Spleen (tissue), 11 donors: ENCODE data around the gene RHCE. TPM values are rescaled to one million over a fixed set of nuclear protein-coding genes. Genes with fewer than 3 reads are reported as not detected.

ENCODE experiments used
- DNase-seq: peaks from one replicate; pipeline ENCODE4 v3.0.0-alpha.2; 2020
- H3K27ac ChIP-seq, 8 donors: fragments of 200-600 bp; sonication (generic) in 7 of 8; 1 replicate in 4 of 8; 2 replicates in 4 of 8; pipeline versions ENCODE4 v1.5.0 to v1.8.0; 2016 to 2021; ENCODE audit warnings: inconsistent platforms in 4 of 8, mild to moderate bottlenecking in 4 of 8, moderate library complexity in 1 of 8
- H3K27me3 ChIP-seq, 7 donors: fragments of 200-600 bp; sonication (generic) in 6 of 7; replicated peaks in 1 of 7; 1 replicate in 4 of 7; 2 replicates in 3 of 7; pipeline versions ENCODE4 v1.5.0 to v1.8.0; 2016 to 2021; ENCODE audit warnings: inconsistent platforms in 3 of 7, mild to moderate bottlenecking in 1 of 7
- H3K36me3 ChIP-seq, 6 donors: fragments of 200-600 bp; sonication (generic) in 5 of 6; 1 replicate in 4 of 6; 2 replicates in 2 of 6; pipeline versions ENCODE4 v1.5.0 to v1.8.0; 2016 to 2021; ENCODE audit warnings: inconsistent platforms in 2 of 6
- H3K4me1 ChIP-seq, 6 donors: fragments of 200-600 bp; sonication (generic) in 5 of 6; 1 replicate in 3 of 6; 2 replicates in 3 of 6; pipeline versions ENCODE4 v1.5.0 to v1.8.0; 2016 to 2021; ENCODE audit warnings: inconsistent platforms in 3 of 6
- H3K4me3 ChIP-seq, 8 donors: fragments of 200-600 bp; sonication (generic) in 7 of 8; 1 replicate in 4 of 8; 2 replicates in 4 of 8; pipeline versions ENCODE4 v1.5.0 to v1.8.0; 2016 to 2021; ENCODE audit warnings: inconsistent platforms in 4 of 8, mild to moderate bottlenecking in 4 of 8, moderate library complexity in 2 of 8
- H3K9me3 ChIP-seq, 8 donors: fragments of 200-600 bp; sonication (generic) in 7 of 8; 1 replicate in 4 of 8; 2 replicates in 4 of 8; pipeline versions ENCODE4 v1.5.0 to v1.8.0; 2016 to 2021; ENCODE audit warnings: inconsistent platforms in 4 of 8
- POLR2A ChIP-seq, 3 donors: fragments of 450-650 bp; IDR thresholded peaks; one replicate each; pipeline ENCODE4 v1.5.1; 2017; ENCODE audit warnings: antibody characterized with exemption in 3 of 3, mild to moderate bottlenecking in 1 of 3
- POLR2AphosphoS5 ChIP-seq, 3 donors: sonication (generic); formaldehyde crosslinking; IDR thresholded peaks; one replicate each; pipeline ENCODE4 v1.5.1; 2017; ENCODE audit warnings: antibody characterized with exemption in 3 of 3
- WGBS, 5 donors: extraction: QIAGEN DNeasy Blood & Tissue Kit in 3 of 5; methylation state at CpG; one replicate each; pipeline versions ENCODE4 v1.1.5 to v1.1.7; 2013 to 2018; 5-methylcytosine and 5-hydroxymethylcytosine counted together
- intact Hi-C: fragments of 100-400 bp; cut with DNase I; formaldehyde crosslinking; loops from one replicate; pipeline ENCODE4 v1.15.0; 2023; ENCODE audit warnings: low total_unique reads
- polyA plus RNA-seq, 3 donors: library from polyadenylated mRNA; stranded (reverse); fragments of 200-250 nt; gene quantifications; one replicate each; pipeline ENCODE4 v1.2.1, GENCODE V29; 2013
- total RNA-seq, 7 donors: library from RNA; depleted of rRNA in 3 of 7; stranded (reverse); fragments of >200 nt in 3 of 7; fragmentation: NEBNext Ultra II Directional in 4 of 7; extraction: Animal tissue kit (Norgen Biotek cat#: 25700) in 4 of 7; gene quantifications; one replicate each; pipeline versions ENCODE4 v1.1.0 to v1.2.1, GENCODE V29; 2016 to 2021
- TF ChIP-seq, protein P1 (sequence below), 11 experiments: fragments of 200-600 bp in 7 of 11; fragments of 450-650 bp in 4 of 11; sonication (generic) in 4 of 11; IDR thresholded peaks in 8 of 11; conservative IDR thresholded peaks in 3 of 11; 1 replicate in 7 of 11; 2 replicates in 4 of 11; pipeline versions ENCODE4 v1.4.0 to v1.8.0; 2016 to 2021; ENCODE audit warnings: antibody characterized with exemption in 11 of 11, inconsistent platforms in 4 of 11, mild to moderate bottlenecking in 1 of 11
- donor health status: healthy with polysubstance abuse.
- donor health status: DM: no; HTN: no; CAD: no; lungs with moderate emphysema.
- donor health status: DM: no; HTN: no; CAD: no.
- donor health status: Bipolar disorder and iron deficiency.
- donor health status: healthy.
- donor health status: DM: no; HTN: no; CAD: no.
- donor health status: DM: yes; HTN: yes; CAD: no.

The RHCE gene
- total and polyA plus RNA-seq, 10 donors, result 0.13 to 7.1 (median 0.44) TPM; not detected in 2

DNA sequence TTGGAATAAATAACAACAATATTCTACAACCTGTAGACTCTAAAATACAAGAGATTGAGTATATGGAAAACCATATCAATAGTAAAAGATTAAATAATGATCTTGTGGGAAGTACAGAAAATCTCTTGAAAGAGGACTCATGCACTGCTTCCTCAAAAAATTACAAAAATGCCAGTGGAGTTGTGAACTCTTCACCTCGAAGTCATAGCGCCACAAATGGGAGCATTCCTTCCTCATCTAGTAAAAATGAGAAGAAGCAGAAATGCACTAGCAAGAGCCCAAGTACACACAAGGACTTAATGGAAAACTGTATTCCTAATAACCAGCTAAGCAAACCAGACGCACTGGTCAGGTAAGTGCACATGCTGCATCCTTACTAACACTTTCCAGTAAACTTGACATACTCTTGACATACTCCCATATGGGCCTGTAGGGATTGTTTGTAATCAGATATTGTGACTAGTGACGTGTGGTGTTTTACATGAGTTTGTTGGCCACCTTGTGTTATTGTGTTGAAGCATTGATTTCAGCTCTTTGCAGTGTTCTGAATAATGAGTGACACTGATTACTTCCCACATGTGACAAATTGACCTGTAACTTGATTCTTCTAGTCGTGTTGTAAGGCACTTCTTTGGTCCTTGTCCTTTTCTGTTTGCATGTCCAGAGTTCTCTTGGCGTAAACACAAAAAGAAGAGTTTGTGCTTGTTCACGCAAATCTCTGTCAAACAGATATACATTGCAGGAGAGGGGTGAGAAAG lies 38.1 kb upstream of the RHCE start:
- 73 to 85% (median 81%) methylated on average over 7 of the region's 7 CpGs for WGBS, 5 donors
- H3K27me3 ChIP-seq, result no peaks in the 10 kb centered on the region
- TF ChIP-seq POLR2AphosphoS5 (IDR thresholded peaks at IDR 0.05) (no peak), POLR2A (IDR thresholded peaks at IDR 0.05) (no peak)
- TF ChIP-seq, protein P1, sequence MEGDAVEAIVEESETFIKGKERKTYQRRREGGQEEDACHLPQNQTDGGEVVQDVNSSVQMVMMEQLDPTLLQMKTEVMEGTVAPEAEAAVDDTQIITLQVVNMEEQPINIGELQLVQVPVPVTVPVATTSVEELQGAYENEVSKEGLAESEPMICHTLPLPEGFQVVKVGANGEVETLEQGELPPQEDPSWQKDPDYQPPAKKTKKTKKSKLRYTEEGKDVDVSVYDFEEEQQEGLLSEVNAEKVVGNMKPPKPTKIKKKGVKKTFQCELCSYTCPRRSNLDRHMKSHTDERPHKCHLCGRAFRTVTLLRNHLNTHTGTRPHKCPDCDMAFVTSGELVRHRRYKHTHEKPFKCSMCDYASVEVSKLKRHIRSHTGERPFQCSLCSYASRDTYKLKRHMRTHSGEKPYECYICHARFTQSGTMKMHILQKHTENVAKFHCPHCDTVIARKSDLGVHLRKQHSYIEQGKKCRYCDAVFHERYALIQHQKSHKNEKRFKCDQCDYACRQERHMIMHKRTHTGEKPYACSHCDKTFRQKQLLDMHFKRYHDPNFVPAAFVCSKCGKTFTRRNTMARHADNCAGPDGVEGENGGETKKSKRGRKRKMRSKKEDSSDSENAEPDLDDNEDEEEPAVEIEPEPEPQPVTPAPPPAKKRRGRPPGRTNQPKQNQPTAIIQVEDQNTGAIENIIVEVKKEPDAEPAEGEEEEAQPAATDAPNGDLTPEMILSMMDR (IDR thresholded peaks at IDR 0.05 in 8 of 11, conservative IDR thresholded peaks at IDR 0.05 in 3 of 11), result no peak
- no peak overlapping the region for H3K4me3 ChIP-seq
- intact Hi-C loops, result no loop called here
- H3K27ac ChIP-seq, result no peak overlapping the region
- peaks cover 0 to 81% (median 39%) of the 10 kb centered on the region in 6 donors for H3K36me3 ChIP-seq
- H3K4me1 ChIP-seq, result peaks cover 0 to 40% (median 13%) of the 10 kb centered on the region in 6 donors
- H3K9me3 ChIP-seq, result no peaks in the 10 kb centered on the region
- DNase-seq, result no peak

- 59 to 80% (median 63%) methylated on average over 4 of the region's 4 CpGs for WGBS, 5 donors
- TF ChIP-seq POLR2AphosphoS5 (IDR thresholded peaks at IDR 0.05) (no peak), POLR2A (IDR thresholded peaks at IDR 0.05) (no peak)
- TF ChIP-seq, protein P1 (IDR thresholded peaks at IDR 0.05 in 8 of 11, conservative IDR thresholded peaks at IDR 0.05 in 3 of 11), result no peak
- Histone ChIP-seq H3K4me1 (peaks cover 0 to 41% (median 11%) of the 10 kb centered on the region in 6 donors), H3K36me3 (peaks cover 0 to 76% (median 39%) of the 10 kb centered on the region in 6 donors), H3K4me3 (no peak overlapping the region), H3K27me3 (no peaks in the 10 kb centered on the region), H3K9me3 (no peaks in the 10 kb centered on the region), H3K27ac (no peak overlapping the region)
- no peak for DNase-seq
- intact Hi-C loops, result no loop called here
These were observed 35.9 kb upstream of the RHCE start for GRCh38 chr1:25456502-25456901.

DNA sequence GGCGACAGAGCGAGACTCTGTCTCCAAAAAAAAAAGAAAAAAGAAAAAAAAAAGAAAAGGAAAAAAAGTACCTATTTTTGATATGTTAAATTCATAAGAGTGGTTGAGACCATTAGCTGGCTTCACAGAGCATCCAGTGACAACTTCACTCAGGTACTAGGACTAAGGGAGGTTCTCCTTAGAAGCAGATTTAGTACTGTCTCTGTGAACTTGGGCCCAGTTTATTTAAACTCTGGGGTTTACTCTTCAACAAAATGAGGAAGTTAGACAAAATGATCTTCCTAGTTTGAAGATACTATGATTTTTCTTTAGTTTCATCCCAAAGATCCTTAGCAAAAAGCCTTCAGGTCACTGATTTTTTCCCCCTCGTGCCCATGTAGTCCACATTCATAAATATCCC lies 31.3 kb upstream of the RHCE start:
- no peaks in the 10 kb centered on the region for H3K9me3 ChIP-seq

GRCh38 chr1:25450891-25451290 lies 30.3 kb upstream of the RHCE start:
- DNase-seq, result no peak
- H3K27me3 ChIP-seq, result no peaks in the 10 kb centered on the region
- no peaks in the 10 kb centered on the region for H3K9me3 ChIP-seq
- WGBS, 5 donors, result 91 to 96% (median 95%) methylated on average over 2 of the region's 2 CpGs
- intact Hi-C loops, result no loop called here
- peaks cover 0 to 20% (median 10%) of the 10 kb centered on the region in 6 donors for H3K4me1 ChIP-seq
- H3K36me3 ChIP-seq, result peaks cover 0 to 63% (median 26%) of the 10 kb centered on the region in 6 donors
- TF ChIP-seq, protein P1 (IDR thresholded peaks at IDR 0.05 in 8 of 11, conservative IDR thresholded peaks at IDR 0.05 in 3 of 11), result no peak
- TF ChIP-seq POLR2A (IDR thresholded peaks at IDR 0.05) (no peak), POLR2AphosphoS5 (IDR thresholded peaks at IDR 0.05) (no peak)
- no peak overlapping the region for H3K4me3 ChIP-seq
- no peak overlapping the region for H3K27ac ChIP-seq

More for the DNA sequence above, 31.3 kb upstream of the RHCE start:
- Histone ChIP-seq H3K27me3 (no peaks in the 10 kb centered on the region), H3K36me3 (peaks cover 0 to 69% (median 31%) of the 10 kb centered on the region in 6 donors), H3K27ac (peak overlapping the region in 1 of 8 donors; percentile 11), H3K4me1 (peaks cover 0 to 24% (median 13%) of the 10 kb centered on the region in 6 donors), H3K4me3 (no peak overlapping the region)
- intact Hi-C loops, result no loop called here
- no peak for DNase-seq
- TF ChIP-seq POLR2A (IDR thresholded peaks at IDR 0.05) (no peak), POLR2AphosphoS5 (IDR thresholded peaks at IDR 0.05) (no peak)
- TF ChIP-seq, protein P1 (IDR thresholded peaks at IDR 0.05 in 8 of 11, conservative IDR thresholded peaks at IDR 0.05 in 3 of 11), result no peak
- WGBS, 5 donors, result 87 to 95% (median 90%) methylated on average over 3 of the region's 3 CpGs
